Lower leg skin (tissue), 4 donors: ENCODE data around the gene PIAS4. TPM values are rescaled to one million over a fixed set of nuclear protein-coding genes. Genes with fewer than 3 reads are reported as not detected.

ENCODE experiments used
- DNase-seq, 2 donors: peaks; one replicate each; pipeline ENCODE4 v3.0.0-alpha.2; 2019; ENCODE audit warnings: low spot score in 2 of 2
- H3K4me3 ChIP-seq: fragments of 200-600 bp; sonication (generic); 2 replicates; pipeline ENCODE4 v1.5.1; 2017; ENCODE audit warnings: mild to moderate bottlenecking, low read depth; ENCODE audit not compliant: poor library complexity, severe bottlenecking
- POLR2A ChIP-seq, 2 donors: fragments of 450-650 bp; IDR thresholded peaks; one replicate each; pipeline ENCODE4 v1.6.1; 2016 to 2017; ENCODE audit warnings: antibody characterized with exemption in 2 of 2, mild to moderate bottlenecking in 1 of 2, moderate library complexity in 1 of 2
- WGBS, 2 donors: methylation state at CpG; one replicate each; pipeline ENCODE4 v1.1.5; 2018; 5-methylcytosine and 5-hydroxymethylcytosine counted together
- intact Hi-C: fragments of 100-400 bp; cut with DNase I; formaldehyde crosslinking; loops from one replicate; pipeline ENCODE4 v1.15.0; 2023; ENCODE audit warnings: low total_unique reads
- total RNA-seq, 4 donors: library from RNA; depleted of rRNA; stranded (reverse); fragments of >200 nt; gene quantifications; one replicate each; pipeline ENCODE4 v1.1.0, GENCODE V29; 2016
- TF ChIP-seq, protein P1 (sequence below), 3 donors: fragments of 450-650 bp; IDR thresholded peaks; one replicate each; pipeline ENCODE4 v1.5.1; 2016; ENCODE audit warnings: antibody characterized with exemption in 3 of 3, mild to moderate bottlenecking in 3 of 3, moderate library complexity in 2 of 3

Gene PIAS4
- total RNA-seq, 4 donors from 2014 or later: 20.8 to 35.1 (median 26.9) TPM

DNA sequence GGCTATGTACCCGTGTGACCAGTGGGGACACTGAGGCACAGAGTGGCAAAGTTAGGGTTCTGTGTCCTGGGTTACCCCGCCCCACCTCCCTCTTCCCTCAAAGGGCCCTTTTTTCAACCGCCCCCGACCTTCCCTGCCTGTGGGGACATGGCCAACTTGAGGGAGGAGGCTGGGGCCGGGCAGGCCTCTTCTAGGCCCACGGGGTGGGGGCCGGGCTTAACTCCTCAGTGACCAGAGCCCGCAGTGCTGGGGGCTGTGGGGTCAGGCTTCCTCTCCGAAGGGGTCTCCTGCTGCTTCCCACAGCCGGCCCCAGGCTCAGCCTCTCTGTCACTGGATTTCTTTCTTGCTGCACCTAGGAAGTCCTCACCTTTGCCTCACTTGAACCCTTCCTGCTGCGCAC, 23.9 kb downstream of the PIAS4 start:
- no peak for TF ChIP-seq POLR2A (IDR thresholded peaks at IDR 0.05)
- TF ChIP-seq, protein P1, sequence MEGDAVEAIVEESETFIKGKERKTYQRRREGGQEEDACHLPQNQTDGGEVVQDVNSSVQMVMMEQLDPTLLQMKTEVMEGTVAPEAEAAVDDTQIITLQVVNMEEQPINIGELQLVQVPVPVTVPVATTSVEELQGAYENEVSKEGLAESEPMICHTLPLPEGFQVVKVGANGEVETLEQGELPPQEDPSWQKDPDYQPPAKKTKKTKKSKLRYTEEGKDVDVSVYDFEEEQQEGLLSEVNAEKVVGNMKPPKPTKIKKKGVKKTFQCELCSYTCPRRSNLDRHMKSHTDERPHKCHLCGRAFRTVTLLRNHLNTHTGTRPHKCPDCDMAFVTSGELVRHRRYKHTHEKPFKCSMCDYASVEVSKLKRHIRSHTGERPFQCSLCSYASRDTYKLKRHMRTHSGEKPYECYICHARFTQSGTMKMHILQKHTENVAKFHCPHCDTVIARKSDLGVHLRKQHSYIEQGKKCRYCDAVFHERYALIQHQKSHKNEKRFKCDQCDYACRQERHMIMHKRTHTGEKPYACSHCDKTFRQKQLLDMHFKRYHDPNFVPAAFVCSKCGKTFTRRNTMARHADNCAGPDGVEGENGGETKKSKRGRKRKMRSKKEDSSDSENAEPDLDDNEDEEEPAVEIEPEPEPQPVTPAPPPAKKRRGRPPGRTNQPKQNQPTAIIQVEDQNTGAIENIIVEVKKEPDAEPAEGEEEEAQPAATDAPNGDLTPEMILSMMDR (IDR thresholded peaks at IDR 0.05): no peak
- intact Hi-C loops: no loop called here
- WGBS, 2 donors: 61 to 63% methylated on average over 11 of the region's 11 CpGs
- H3K4me3 ChIP-seq: no peak overlapping the region
- no peak for DNase-seq

DNA sequence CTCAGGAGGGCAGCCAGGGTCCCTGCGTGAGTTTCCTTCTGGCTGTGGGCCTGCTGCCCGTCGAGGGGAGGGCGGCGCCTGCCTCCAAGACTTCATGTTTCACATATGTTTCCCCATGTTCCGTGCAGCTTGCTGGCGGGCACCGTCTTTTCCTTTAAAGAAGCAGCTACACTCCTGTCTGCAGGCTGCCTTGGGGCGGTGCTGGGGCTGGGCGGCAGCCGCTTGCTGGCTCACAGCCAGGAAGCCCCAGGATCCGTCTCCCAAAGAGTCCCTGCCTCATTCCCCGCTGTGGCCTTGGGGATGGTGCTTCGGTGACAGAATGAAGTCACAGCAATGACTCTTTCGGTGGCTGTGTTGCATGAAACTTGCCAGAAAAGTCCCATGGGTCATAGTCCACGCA, 24.9 kb downstream of the PIAS4 start:
- DNase-seq: no peak
- TF ChIP-seq POLR2A (IDR thresholded peaks at IDR 0.05): no peak
- TF ChIP-seq, protein P1 (IDR thresholded peaks at IDR 0.05): no peak
- 51 to 55% methylated on average over 14 to 16 of the region's 16 CpGs for WGBS, 2 donors
- no peak overlapping the region for H3K4me3 ChIP-seq
- intact Hi-C loops: no loop called here

DNA sequence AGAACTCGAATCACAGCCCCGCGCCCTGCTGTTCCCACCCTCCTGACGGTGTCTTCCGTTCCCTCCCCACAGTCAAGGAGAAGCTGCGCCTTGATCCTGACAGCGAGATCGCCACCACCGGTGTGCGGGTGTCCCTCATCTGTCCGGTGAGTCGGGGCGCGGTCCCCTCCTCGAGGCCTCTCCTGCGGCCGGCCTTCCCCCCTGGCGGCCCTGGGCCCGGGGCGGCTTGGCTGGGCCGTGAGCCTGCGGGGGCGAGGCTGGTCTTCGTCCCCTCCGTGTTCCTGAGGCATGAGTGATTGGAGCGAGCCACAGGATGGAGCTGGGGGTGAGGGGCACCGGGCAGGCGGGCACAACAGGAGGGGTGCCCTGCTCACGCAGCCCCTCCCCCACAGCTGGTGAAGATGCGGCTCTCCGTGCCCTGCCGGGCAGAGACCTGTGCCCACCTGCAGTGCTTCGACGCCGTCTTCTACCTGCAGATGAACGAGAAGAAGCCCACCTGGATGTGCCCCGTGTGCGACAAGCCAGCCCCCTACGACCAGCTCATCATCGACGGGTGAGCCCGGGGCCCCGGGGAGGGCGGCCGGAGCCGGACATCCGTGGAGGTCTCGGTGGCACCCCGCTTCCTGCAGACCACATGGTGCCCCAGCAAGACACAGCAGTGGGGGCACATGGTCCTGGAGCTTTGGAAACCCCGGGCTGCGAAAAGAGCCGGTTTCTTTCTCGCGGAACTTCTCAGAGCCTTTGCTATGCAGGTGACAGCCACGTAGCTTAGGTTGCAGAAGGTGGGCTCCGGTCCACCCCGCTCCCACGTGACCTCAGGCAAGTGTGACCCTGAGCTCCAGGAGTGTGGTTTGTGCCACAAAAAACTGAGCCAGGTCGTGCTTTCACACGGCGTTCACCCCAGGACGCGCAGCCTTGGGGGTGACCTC, 25.8 kb downstream of the PIAS4 start:
- intact Hi-C loops: no loop called here
- DNase-seq: no peak

DNA sequence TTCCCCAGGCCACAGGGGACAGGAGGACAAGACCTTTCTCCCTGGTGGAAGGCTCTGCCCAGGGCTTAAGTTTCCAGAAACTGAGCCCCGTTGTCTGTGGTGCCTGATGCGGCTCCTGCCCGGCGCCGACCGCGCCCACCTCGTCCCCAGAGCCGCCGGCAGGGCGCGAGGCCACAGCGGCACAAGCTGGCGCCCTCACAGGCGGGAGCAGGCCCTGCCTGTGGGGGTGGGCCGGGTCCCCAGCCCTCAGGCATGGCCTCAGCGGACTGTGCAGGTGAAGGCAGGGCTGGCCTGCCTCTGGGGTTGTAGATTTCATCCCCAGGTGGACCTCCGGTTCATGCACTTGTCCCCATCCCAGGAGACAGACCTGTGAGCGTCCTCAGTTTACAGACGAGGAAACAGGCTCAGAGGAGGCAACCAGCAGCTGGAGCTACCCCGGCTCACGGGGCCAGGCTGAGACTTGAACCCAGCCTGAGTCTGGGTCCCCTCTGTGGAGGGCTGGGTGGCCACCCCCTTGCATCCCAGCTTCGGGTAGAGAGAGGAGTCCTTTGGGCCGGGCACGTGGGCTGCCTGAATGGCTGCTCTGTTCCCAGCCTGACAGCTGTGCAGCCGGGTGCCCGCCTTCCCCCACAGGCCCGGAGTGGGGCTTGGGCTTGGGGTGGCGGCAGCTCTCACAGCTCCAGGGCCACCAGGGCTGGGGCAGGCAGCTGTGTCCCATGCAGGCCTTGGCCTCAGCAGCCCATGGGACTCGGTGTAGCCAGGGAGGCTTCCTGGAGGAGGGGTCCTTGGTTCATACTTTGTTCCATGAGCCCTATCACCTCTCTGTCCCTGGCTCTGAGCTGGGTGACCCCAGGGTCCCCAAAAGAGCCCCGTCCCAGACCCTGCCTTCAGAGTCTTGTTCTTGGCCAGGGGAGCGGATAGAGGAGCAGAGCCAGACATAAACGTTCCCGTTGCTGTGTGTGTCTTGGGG, 26.8 kb downstream of the PIAS4 start:
- intact Hi-C loops: no loop called here
- DNase-seq: no peak
- H3K4me3 ChIP-seq: no peak overlapping the region
- no peak for TF ChIP-seq POLR2A (IDR thresholded peaks at IDR 0.05)
- TF ChIP-seq, protein P1 (IDR thresholded peaks at IDR 0.05): no peak
- 78 to 79% methylated on average over 16 to 33 of the region's 34 CpGs for WGBS, 2 donors

More for the DNA sequence above, 25.8 kb downstream of the PIAS4 start:
- no peak overlapping the region for H3K4me3 ChIP-seq
- WGBS, 2 donors: 91% methylated on average over 50 to 54 of the region's 63 CpGs
- TF ChIP-seq, protein P1 (IDR thresholded peaks at IDR 0.05): no peak
- TF ChIP-seq POLR2A (IDR thresholded peaks at IDR 0.05): no peak

DNA sequence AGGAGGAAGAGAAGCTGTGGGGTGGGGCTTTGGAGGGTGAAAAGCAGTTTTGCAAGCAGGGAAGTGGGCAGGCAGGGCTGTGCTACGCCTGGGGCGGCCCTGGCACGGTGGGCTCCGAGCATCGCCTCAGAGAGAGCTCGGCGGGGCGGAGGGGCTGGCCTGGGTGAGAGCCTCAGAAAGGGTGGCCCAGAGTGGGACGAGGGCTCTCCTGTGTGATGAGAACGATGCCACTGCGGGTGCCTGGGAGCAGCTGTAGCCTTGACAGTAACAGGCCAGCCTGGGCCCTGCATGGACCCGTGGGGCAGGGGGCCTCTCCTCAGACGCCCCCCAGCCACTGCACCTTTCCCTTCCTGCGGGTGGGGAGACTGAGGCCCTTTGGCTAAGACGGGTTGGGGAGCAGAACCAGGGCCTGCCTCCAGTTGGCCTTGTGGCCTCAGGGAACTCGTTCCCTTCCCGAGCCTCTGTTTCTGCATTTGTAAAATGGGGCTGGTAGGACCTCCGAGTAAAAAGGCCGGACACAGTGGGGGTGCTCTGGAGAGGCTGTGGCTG, 27.6 kb downstream of the PIAS4 start:
- intact Hi-C loops: no loop called here
- no peak for TF ChIP-seq POLR2A (IDR thresholded peaks at IDR 0.05)
- TF ChIP-seq, protein P1 (IDR thresholded peaks at IDR 0.05): no peak
- 82 to 83% methylated on average over 15 to 19 of the region's 19 CpGs for WGBS, 2 donors
- no peak for DNase-seq
- H3K4me3 ChIP-seq: no peak overlapping the region
